ENCODE data around the gene ETFDH. TPM values are rescaled to one million over a fixed set of nuclear protein-coding genes. Genes with fewer than 3 reads are reported as not detected.

ETFDH gene
- total and polyA plus RNA-seq, 2 donors (not counting 1 experiment from before 2014, with no cell fraction given), result 34.8 to 38.6 TPM

GRCh38 chr4:158714937-158715336, 42.8 kb downstream of the ETFDH start:
- Histone ChIP-seq H3K36me3 (ENCODE audit: control insufficient read depth, insufficient read depth, low read length) (peaks cover 2% of the 10 kb centered on the region), H3K4me3 (replicated peaks in 1 of 4; ENCODE audit: control extremely low read depth in 1 of 4, insufficient read depth in 1 of 4, low read depth in 3 of 4, low read length in 4 of 4) (no peak overlapping the region), H3K9ac (ENCODE audit: insufficient read depth, low read length) (no peak overlapping the region), H3K9me3 (ENCODE audit: control insufficient read depth, insufficient read depth, low read depth, low read length) (no peaks in the 10 kb centered on the region), H4K20me1 (ENCODE audit: control insufficient read depth, extremely low read depth, insufficient read depth, low read length) (no peaks in the 10 kb centered on the region), H3K79me2 (ENCODE audit: control insufficient read depth, insufficient read depth, low read length) (no peaks in the 10 kb centered on the region), H2AFZ (ENCODE audit: low read length) (no peak overlapping the region), H3K4me2 (ENCODE audit: extremely low read depth, insufficient read depth, low read length) (no peak overlapping the region), H3K27me3 (ENCODE audit: control insufficient read depth, insufficient read depth, low read length) (no peaks in the 10 kb centered on the region), H3K27ac (ENCODE audit: insufficient read depth, low read length) (no peak overlapping the region), H3K4me1 (ENCODE audit: control insufficient read depth, extremely low read depth, insufficient read depth, low read length) (no peaks in the 10 kb centered on the region)
- no peak for DNase-seq (ENCODE audit: low read depth in 2 of 2)
- TF ChIP-seq EZH2 (IDR thresholded peaks at IDR 0.05; ENCODE audit: low read length, missing control alignments), result no peak
- no peak for TF ChIP-seq CTCF (conservative IDR thresholded peaks at IDR 0.05 in 1 of 2, IDR thresholded peaks at IDR 0.05 in 1 of 2; ENCODE audit: low read depth in 1 of 2, low read length in 2 of 2)

GRCh38 chr4:158715802-158716201, 43.7 kb downstream of the ETFDH start:
- Histone ChIP-seq H3K4me3 (replicated peaks in 1 of 4; ENCODE audit: control extremely low read depth in 1 of 4, insufficient read depth in 1 of 4, low read depth in 3 of 4, low read length in 4 of 4) (no peak overlapping the region), H3K9ac (ENCODE audit: insufficient read depth, low read length) (no peak overlapping the region), H4K20me1 (ENCODE audit: control insufficient read depth, extremely low read depth, insufficient read depth, low read length) (no peaks in the 10 kb centered on the region), H3K9me3 (ENCODE audit: control insufficient read depth, insufficient read depth, low read depth, low read length) (no peaks in the 10 kb centered on the region), H2AFZ (ENCODE audit: low read length) (no peak overlapping the region), H3K4me1 (ENCODE audit: control insufficient read depth, extremely low read depth, insufficient read depth, low read length) (no peaks in the 10 kb centered on the region), H3K27ac (ENCODE audit: insufficient read depth, low read length) (no peak overlapping the region), H3K27me3 (ENCODE audit: control insufficient read depth, insufficient read depth, low read length) (no peaks in the 10 kb centered on the region), H3K4me2 (ENCODE audit: extremely low read depth, insufficient read depth, low read length) (no peak overlapping the region), H3K36me3 (ENCODE audit: control insufficient read depth, insufficient read depth, low read length) (peaks cover 2% of the 10 kb centered on the region), H3K79me2 (ENCODE audit: control insufficient read depth, insufficient read depth, low read length) (no peaks in the 10 kb centered on the region)
- TF ChIP-seq CTCF (conservative IDR thresholded peaks at IDR 0.05 in 1 of 2, IDR thresholded peaks at IDR 0.05 in 1 of 2; ENCODE audit: low read depth in 1 of 2, low read length in 2 of 2), result no peak
- no peak for TF ChIP-seq EZH2 (IDR thresholded peaks at IDR 0.05; ENCODE audit: low read length, missing control alignments)
- DNase-seq (ENCODE audit: low read depth in 2 of 2), result no peak

DNA sequence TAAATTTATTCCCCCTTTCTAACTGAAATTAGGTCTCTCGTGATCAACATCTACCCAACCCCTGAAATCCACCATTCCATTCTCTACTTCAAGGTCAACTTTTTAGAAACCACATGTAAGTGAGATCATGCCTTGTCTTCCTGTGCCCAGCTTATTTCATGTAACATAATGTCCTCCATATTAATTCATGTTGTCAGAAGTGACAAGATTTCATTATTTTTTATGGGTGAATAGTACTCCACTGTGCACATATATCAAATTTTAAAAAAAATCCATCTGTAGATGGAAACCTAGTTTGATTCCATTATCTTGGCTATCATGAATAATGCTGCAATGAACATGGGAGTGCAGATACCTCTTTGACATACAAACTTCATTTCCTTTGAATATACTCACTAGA, 49.6 kb downstream of the ETFDH start:
- Histone ChIP-seq H3K27me3 (ENCODE audit: control insufficient read depth, insufficient read depth, low read length) (no peaks in the 10 kb centered on the region), H3K4me2 (ENCODE audit: extremely low read depth, insufficient read depth, low read length) (peak overlapping the region; percentile 85), H4K20me1 (ENCODE audit: control insufficient read depth, extremely low read depth, insufficient read depth, low read length) (no peaks in the 10 kb centered on the region), H3K4me3 (replicated peaks in 1 of 4; ENCODE audit: control extremely low read depth in 1 of 4, insufficient read depth in 1 of 4, low read depth in 3 of 4, low read length in 4 of 4) (peak overlapping the region in 1 of 4 experiments; percentile 80), H3K27ac (ENCODE audit: insufficient read depth, low read length) (no peak overlapping the region), H3K36me3 (ENCODE audit: control insufficient read depth, insufficient read depth, low read length) (peaks cover 2% of the 10 kb centered on the region), H3K4me1 (ENCODE audit: control insufficient read depth, extremely low read depth, insufficient read depth, low read length) (no peaks in the 10 kb centered on the region), H2AFZ (ENCODE audit: low read length) (no peak overlapping the region), H3K9ac (ENCODE audit: insufficient read depth, low read length) (no peak overlapping the region), H3K9me3 (ENCODE audit: control insufficient read depth, insufficient read depth, low read depth, low read length) (no peaks in the 10 kb centered on the region), H3K79me2 (ENCODE audit: control insufficient read depth, insufficient read depth, low read length) (peaks cover 19% of the 10 kb centered on the region)
- no peak for DNase-seq (ENCODE audit: low read depth in 2 of 2)
- TF ChIP-seq CTCF (conservative IDR thresholded peaks at IDR 0.05 in 1 of 2, IDR thresholded peaks at IDR 0.05 in 1 of 2; ENCODE audit: low read depth in 1 of 2, low read length in 2 of 2) (no peak), EZH2 (IDR thresholded peaks at IDR 0.05; ENCODE audit: low read length, missing control alignments) (no peak)

Data from fibroblast of lung (primary cell).